A673 (cell line): ENCODE data around the gene IGF1R.

Experiments
- EZH2 ChIP-seq: fragments of 200-600 bp; sonication (generic); IDR thresholded peaks from 2 replicates; pipeline ENCODE4 v1.6.1; 2017; ENCODE audit warnings: borderline replicate concordance, low read depth, mild to moderate bottlenecking, mixed read lengths, antibody characterized with exemption, low read length; ENCODE audit not compliant: poor library complexity, severe bottlenecking
- TF ChIP-seq, protein P1 (sequence below): fragments of 300-800, 200-600 bp; sonication (generic); conservative IDR thresholded peaks from 2 replicates; pipeline ENCODE4 v1.5.1; 2017; ENCODE audit warnings: low read depth, mild to moderate bottlenecking, antibody characterized with exemption, low read length, moderate library complexity, mixed read lengths

DNA sequence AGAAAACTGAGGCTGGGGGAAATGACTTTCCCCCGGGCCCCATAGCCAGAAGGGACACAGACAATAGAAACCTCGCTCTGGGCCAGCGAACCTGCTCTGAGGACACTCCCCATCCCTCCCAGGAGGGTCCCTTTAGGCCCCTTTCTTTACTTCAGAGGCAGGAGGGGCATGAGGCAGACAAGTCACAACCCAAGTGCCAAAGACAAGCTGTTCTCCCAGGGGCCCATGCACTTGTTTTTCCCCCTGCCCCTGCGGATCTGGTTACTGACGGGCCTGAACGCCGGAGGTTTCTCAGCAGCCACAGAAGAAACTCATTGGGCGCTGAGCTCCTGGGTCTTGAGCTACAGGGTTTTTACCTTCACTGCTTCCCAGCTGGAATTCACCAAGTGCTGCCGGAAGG is 349.4 kb downstream of the IGF1R start:
- TF ChIP-seq, protein P1, sequence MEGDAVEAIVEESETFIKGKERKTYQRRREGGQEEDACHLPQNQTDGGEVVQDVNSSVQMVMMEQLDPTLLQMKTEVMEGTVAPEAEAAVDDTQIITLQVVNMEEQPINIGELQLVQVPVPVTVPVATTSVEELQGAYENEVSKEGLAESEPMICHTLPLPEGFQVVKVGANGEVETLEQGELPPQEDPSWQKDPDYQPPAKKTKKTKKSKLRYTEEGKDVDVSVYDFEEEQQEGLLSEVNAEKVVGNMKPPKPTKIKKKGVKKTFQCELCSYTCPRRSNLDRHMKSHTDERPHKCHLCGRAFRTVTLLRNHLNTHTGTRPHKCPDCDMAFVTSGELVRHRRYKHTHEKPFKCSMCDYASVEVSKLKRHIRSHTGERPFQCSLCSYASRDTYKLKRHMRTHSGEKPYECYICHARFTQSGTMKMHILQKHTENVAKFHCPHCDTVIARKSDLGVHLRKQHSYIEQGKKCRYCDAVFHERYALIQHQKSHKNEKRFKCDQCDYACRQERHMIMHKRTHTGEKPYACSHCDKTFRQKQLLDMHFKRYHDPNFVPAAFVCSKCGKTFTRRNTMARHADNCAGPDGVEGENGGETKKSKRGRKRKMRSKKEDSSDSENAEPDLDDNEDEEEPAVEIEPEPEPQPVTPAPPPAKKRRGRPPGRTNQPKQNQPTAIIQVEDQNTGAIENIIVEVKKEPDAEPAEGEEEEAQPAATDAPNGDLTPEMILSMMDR: no peak
- TF ChIP-seq EZH2: no peak
